Measurements from ENCODE around the gene HNMT. TPM values are rescaled to one million over a fixed set of nuclear protein-coding genes. Genes with fewer than 3 reads are reported as not detected.

Gene HNMT
- total RNA-seq, 2 donors from 2014 or later: 43.9 to 83.2 TPM

DNA sequence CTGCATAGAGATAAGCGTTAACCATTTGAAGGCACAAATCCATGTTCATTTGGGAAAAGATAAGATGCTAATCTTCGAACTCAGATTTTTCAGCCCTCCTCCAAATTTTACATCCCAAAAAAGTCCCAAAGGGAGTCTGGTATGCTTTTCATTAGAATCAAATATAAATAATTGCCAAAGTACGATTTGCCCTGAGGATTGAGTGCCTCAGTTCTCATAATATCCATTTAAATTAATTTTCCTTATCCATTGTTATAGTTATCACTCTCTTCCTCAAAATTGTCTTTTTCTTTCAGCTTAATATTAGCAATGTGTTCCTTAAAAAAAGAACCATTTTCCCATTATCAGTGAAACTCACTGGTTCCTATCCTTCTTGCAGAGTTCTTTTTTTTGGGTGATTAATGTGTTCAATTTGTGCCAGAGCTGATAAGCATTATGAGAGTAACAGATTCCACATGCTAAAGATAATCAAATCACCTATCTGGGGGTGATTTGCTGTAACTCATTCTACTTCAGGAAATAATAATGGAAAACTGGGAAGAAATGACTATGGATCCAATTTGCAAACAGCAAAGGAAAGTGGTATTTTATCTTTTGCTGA, 686 bp downstream of the HNMT start:
- H3K4me1 ChIP-seq (replicated peaks): no peaks in the 10 kb centered on the region
- 25% methylated on average over 3 of the region's 3 CpGs for WGBS
- no peaks in the 10 kb centered on the region for H3K36me3 ChIP-seq
- intact Hi-C loops (cut with DNase I): no loop called here
- no peaks in the 10 kb centered on the region for H3K27me3 ChIP-seq (replicated peaks; ENCODE audit: insufficient read depth)
- H3K9me3 ChIP-seq: no peaks in the 10 kb centered on the region
- TF ChIP-seq POLR2A (IDR thresholded peaks at IDR 0.05) (no peak), POLR2AphosphoS5 (IDR thresholded peaks at IDR 0.05) (no peak)
- TF ChIP-seq, protein P1, sequence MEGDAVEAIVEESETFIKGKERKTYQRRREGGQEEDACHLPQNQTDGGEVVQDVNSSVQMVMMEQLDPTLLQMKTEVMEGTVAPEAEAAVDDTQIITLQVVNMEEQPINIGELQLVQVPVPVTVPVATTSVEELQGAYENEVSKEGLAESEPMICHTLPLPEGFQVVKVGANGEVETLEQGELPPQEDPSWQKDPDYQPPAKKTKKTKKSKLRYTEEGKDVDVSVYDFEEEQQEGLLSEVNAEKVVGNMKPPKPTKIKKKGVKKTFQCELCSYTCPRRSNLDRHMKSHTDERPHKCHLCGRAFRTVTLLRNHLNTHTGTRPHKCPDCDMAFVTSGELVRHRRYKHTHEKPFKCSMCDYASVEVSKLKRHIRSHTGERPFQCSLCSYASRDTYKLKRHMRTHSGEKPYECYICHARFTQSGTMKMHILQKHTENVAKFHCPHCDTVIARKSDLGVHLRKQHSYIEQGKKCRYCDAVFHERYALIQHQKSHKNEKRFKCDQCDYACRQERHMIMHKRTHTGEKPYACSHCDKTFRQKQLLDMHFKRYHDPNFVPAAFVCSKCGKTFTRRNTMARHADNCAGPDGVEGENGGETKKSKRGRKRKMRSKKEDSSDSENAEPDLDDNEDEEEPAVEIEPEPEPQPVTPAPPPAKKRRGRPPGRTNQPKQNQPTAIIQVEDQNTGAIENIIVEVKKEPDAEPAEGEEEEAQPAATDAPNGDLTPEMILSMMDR (IDR thresholded peaks at IDR 0.05): no peak
- peak overlapping the region; percentile 39 to 46 for H3K4me3 ChIP-seq
- H3K27ac ChIP-seq: peak overlapping the region; percentile 82 to 88
- no peak for DNase-seq (ENCODE audit: low spot score)

DNA sequence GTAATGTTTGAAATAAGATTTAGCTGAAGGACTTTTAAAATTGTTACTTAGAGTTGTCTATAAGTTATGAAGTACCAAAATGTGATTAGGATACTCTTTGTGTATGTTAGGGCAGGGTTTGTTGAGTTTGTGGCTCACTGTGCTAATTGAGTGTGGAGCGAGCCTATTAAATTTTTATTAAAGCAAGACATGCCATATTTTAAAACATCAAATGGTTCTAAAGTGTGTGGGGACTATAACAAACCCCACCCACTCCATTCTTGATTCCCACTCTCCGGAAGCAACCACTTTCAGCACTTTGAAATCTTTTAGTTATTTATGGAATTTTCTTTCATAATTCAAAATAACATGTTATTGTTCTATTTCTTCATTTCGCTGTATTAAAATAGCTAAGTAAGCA, 1.8 kb downstream of the HNMT start:
- no peak for DNase-seq (ENCODE audit: low spot score)
- no peaks in the 10 kb centered on the region for H3K36me3 ChIP-seq
- peak overlapping the region; percentile 82 to 88 for H3K27ac ChIP-seq
- no peaks in the 10 kb centered on the region for H3K27me3 ChIP-seq (replicated peaks; ENCODE audit: insufficient read depth)
- no peaks in the 10 kb centered on the region for H3K4me1 ChIP-seq (replicated peaks)
- peak overlapping the region in 1 of 2 donors; percentile 46 for H3K4me3 ChIP-seq
- 51% methylated on average over 3 of the region's 3 CpGs for WGBS
- H3K9me3 ChIP-seq: no peaks in the 10 kb centered on the region
- intact Hi-C loops (cut with DNase I): no loop called here
- no peak for TF ChIP-seq POLR2AphosphoS5 (IDR thresholded peaks at IDR 0.05)
- no peak for TF ChIP-seq POLR2A (IDR thresholded peaks at IDR 0.05)
- TF ChIP-seq, protein P1 (IDR thresholded peaks at IDR 0.05): no peak

DNA sequence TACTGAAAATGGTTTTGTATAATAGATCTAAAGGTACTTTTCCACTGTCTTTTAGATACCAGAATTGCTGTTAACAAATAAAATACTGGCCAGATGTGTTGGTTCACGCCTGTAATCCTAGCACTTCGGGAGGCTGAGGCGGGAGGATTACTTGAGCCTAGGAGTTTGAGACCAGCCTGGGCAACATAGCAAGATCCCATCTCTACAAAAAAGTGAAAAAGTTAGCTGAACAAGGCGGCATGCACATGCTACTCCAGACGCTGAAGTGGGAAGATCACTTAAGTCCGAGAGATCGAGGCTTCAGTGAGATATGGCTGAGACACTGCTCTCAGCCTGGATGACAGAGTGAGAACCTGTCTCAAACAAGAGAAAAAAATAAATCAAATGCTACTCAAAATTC, 2.8 kb downstream of the HNMT start:
- Histone ChIP-seq H3K4me1 (replicated peaks) (no peaks in the 10 kb centered on the region), H3K4me3 (no peak overlapping the region), H3K36me3 (no peaks in the 10 kb centered on the region), H3K9me3 (no peaks in the 10 kb centered on the region), H3K27ac (no peak overlapping the region), H3K27me3 (replicated peaks; ENCODE audit: insufficient read depth) (no peaks in the 10 kb centered on the region)
- intact Hi-C loops (cut with DNase I): no loop called here
- TF ChIP-seq POLR2AphosphoS5 (IDR thresholded peaks at IDR 0.05) (no peak), POLR2A (IDR thresholded peaks at IDR 0.05) (no peak)
- TF ChIP-seq, protein P1 (IDR thresholded peaks at IDR 0.05): no peak
- 95% methylated on average over 7 of the region's 7 CpGs for WGBS
- DNase-seq (ENCODE audit: low spot score): no peak

DNA sequence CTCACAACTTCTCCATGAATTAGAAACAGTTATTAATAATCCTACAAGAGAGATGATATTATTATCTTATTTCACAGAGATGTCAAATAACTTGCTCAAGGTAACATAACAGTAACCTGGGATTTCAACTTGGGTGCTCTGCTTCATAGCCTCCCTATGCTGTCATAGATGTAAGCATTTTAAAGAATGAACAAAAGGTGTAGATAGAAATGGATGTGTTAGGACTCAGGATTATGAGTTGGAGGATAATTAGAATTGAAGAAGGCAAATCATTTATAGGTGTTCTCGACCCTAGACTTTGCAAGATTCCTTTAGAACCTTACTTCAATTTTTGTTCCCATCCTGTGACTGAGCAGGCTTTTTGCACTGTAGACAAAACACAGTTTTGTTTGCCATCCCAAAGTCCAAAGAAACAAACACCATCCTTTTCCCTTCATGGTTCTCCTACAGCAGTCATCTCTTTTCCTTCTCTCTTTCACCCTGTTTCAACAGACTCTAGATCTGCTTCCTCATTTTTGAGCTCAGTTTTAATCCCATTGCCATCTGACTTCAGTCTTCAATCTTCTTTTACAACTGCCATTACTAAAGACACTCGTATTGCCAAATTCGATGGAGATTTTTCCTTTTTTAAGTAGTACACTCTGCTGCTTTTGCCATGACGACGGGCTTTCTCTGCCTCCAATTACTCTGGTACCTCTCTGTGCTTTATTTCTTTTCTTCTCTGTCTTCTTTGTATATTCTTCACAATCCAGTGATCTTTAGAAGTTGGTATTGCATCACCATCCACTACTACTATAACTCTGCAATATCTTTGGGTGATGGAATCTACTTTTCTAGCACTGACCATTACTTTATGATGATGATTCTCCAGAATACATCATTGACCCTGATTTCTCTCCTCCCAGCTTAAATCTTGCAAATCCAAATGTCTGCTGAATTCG, 4.5 kb downstream of the HNMT start:
- no peaks in the 10 kb centered on the region for H3K9me3 ChIP-seq
- H3K4me3 ChIP-seq: no peak overlapping the region
- intact Hi-C loops (cut with DNase I): no loop called here
- no peaks in the 10 kb centered on the region for H3K4me1 ChIP-seq (replicated peaks)
- H3K27ac ChIP-seq: no peak overlapping the region
- WGBS: 65% methylated on average over 6 of the region's 6 CpGs
- no peak for DNase-seq (ENCODE audit: low spot score)
- H3K27me3 ChIP-seq (replicated peaks; ENCODE audit: insufficient read depth): no peaks in the 10 kb centered on the region
- no peaks in the 10 kb centered on the region for H3K36me3 ChIP-seq
- TF ChIP-seq POLR2A (IDR thresholded peaks at IDR 0.05) (no peak), POLR2AphosphoS5 (IDR thresholded peaks at IDR 0.05) (no peak)
- TF ChIP-seq, protein P1 (IDR thresholded peaks at IDR 0.05): no peak

All from prostate gland (tissue), 2 donors.